Measurements from ENCODE around the gene URGCP.

Gene URGCP

DNA sequence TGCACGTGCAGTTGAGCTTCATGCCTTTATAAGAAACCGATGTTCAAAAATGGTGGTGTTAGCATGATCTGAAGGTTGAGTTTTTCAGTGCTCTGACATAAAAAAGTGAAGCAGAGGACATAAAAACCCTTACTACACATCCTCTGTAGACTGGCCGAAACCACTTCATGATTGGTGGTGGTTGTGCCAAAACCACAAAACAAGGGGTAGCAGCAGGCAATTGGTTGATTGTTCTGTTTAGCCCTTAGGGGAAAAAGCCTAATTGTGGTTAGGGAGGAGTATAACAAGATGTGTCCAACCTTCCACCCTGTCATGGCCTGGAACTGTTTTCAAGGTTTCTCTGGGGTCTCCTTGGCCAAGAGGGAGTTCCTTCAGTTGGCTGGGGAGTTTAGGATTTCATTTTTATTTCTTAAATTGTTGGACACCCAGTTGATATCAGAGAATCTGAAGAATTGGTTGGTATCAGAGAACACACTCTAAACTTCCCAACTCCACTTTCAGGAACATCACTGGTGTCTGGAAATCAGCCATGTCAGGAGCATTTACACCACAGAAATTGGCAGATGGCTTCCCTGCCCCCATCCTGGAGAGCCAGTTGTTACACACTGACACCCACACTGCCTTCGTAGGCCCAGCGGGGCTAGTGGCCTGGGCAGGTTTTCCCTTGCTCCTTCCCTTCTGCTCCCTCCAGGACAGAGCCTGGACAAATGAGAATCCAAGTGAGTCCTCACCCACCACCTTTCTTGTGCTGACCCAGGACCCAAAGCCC is 55.9 kb downstream of the URGCP start:
- no peak overlapping the region for H3K4me3 ChIP-seq (ENCODE audit: low read depth, low read length)
- TF ChIP-seq, protein P1, sequence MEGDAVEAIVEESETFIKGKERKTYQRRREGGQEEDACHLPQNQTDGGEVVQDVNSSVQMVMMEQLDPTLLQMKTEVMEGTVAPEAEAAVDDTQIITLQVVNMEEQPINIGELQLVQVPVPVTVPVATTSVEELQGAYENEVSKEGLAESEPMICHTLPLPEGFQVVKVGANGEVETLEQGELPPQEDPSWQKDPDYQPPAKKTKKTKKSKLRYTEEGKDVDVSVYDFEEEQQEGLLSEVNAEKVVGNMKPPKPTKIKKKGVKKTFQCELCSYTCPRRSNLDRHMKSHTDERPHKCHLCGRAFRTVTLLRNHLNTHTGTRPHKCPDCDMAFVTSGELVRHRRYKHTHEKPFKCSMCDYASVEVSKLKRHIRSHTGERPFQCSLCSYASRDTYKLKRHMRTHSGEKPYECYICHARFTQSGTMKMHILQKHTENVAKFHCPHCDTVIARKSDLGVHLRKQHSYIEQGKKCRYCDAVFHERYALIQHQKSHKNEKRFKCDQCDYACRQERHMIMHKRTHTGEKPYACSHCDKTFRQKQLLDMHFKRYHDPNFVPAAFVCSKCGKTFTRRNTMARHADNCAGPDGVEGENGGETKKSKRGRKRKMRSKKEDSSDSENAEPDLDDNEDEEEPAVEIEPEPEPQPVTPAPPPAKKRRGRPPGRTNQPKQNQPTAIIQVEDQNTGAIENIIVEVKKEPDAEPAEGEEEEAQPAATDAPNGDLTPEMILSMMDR (IDR thresholded peaks at IDR 0.05; ENCODE audit: borderline replicate concordance, insufficient read depth, low read depth, low read length): no peak

DNA sequence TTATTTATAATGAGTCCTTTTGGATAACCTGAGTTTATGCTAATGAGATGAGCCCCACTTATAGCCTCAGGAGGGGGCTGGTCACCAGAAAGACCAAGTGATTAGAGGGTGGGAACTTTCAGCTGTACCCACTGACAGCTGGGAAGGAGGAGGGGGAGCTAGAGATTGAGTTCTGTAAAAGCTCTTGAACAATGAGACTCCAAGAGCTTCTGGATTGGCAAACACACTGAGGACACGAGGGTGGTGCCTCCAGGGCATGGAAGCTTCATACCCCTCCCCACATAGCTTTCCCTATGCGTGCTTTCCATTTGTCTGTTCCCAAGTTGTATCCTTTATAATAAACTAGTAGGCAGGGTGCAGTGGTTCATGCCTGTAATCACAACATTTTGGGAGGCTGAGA is 57.3 kb downstream of the URGCP start:
- no peak overlapping the region for H3K4me3 ChIP-seq (ENCODE audit: low read depth, low read length)
- TF ChIP-seq, protein P1 (IDR thresholded peaks at IDR 0.05; ENCODE audit: borderline replicate concordance, insufficient read depth, low read depth, low read length): no peak

DNA sequence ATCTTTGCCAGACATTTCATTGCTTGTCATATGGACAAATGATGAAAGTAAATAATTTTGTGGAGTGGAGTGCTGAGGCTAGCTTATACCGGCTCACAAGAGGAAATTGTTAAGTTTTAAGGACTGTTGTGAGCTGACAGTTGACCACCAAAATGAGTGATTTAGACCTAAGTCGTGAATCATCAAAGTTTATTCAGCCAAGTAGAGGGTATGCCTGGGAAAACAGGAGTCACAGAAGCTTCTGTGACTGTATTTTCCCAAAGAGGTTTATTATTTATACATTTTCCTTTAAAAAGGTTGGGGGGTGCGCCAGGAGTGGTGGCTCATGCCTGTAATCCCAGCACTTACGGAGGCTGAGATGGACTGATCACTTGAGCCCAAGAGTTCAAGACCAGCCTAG is 58.9 kb downstream of the URGCP start:
- TF ChIP-seq, protein P1 (IDR thresholded peaks at IDR 0.05; ENCODE audit: borderline replicate concordance, insufficient read depth, low read depth, low read length): no peak
- no peak overlapping the region for H3K4me3 ChIP-seq (ENCODE audit: low read depth, low read length)

DNA sequence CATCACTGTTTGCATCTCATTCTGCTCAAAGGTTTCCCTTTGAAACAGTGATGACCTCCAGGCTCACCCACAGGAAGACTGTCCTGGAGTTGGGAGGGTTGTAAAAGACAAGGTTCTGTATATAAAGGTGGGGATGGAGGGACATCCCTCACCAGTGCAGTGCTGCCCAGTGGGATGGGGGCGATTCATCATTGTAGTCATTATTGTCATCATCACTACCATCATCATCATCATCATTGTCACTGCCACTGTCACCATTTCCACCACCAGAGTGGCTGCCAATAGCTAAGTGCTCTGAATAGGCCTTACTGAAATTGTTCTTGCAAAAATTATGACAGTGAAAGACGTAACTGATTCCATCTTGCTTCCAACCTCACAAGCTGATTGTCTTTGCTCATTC is 61.7 kb downstream of the URGCP start:
- TF ChIP-seq, protein P1 (IDR thresholded peaks at IDR 0.05; ENCODE audit: borderline replicate concordance, insufficient read depth, low read depth, low read length): no peak
- H3K4me3 ChIP-seq (ENCODE audit: low read depth, low read length): no peak overlapping the region

DNA sequence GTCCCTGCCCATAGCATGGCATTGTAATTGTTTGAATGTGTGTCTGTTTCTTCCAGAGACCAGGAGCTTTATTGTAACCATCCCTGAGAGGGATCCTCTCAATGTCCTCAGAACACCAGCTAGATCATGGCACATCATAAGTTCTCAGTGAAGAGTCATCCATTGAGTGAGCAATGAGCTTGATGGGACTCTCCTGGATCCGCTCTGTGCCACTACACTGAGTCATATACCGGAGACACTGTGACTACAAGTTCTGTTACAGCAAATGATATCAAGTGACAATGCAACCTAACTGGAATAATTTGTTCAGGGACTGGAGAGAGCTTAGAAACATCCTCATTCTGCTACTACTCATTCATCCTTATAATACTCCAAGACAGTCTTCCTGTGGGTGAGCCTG is 62.1 kb downstream of the URGCP start:
- TF ChIP-seq, protein P1 (IDR thresholded peaks at IDR 0.05; ENCODE audit: borderline replicate concordance, insufficient read depth, low read depth, low read length): no peak

DNA sequence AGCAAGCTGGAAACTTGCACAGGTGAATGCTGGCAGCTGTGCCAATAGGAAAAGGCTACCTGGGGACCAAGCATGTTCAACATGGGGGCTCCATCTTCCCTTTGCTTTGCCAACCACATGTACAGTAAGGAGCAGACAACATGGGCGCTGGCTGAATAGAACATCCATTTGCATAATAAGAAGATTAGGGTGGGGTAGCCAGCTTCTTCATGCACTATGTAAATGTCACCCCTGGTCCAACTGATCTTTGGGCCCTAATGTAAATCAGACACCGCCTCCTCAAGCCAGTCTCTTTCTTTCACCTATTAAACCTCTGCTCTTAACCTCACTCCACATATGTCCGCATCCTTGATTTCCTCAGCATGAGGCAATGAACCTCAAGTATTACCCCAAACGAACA is 63.1 kb downstream of the URGCP start:
- TF ChIP-seq, protein P1 (IDR thresholded peaks at IDR 0.05; ENCODE audit: borderline replicate concordance, insufficient read depth, low read depth, low read length): no peak

More for the DNA sequence above, 62.1 kb downstream of the URGCP start:
- H3K4me3 ChIP-seq (ENCODE audit: low read depth, low read length): no peak overlapping the region

DNA sequence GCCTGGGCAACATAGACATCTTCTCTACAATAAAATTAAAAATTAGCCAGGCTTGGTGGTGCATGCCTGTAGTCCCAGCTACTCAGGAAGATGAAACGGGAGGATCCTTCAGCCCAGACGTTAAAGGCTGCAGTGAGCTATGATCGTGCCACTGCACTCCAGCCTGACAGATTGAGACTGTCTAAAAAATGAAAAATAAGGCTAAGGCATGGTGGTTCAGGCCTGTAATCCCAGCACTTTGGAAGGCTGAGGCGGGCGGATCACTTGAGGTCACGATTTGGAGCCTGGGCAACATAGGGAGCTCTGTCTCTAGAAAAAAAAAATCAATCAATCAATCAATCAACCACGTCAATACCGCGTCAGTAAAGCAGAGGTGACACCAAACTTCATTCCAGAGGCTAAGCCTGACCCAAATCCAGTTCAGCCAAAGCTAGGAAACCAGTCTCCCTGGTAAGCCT is 68.2 kb downstream of the URGCP start:
- TF ChIP-seq, protein P1 (IDR thresholded peaks at IDR 0.05; ENCODE audit: borderline replicate concordance, insufficient read depth, low read depth, low read length): no peak
- no peak overlapping the region for H3K4me3 ChIP-seq (ENCODE audit: low read depth, low read length)

More for the DNA sequence above, 63.1 kb downstream of the URGCP start:
- H3K4me3 ChIP-seq (ENCODE audit: low read depth, low read length): no peak overlapping the region

Measured in GM12875 (cell line).